DND-41 (cell line): Measurements from ENCODE around the gene ANO8.

Source experiments
- EZH2 ChIP-seq: IDR thresholded peaks from 3 replicates; pipeline ENCODE4 v1.6.1; 2012; ENCODE audit warnings: borderline replicate concordance, low read depth, mild to moderate bottlenecking, moderate library complexity, low read length, inconsistent platforms; ENCODE audit not compliant: severe bottlenecking
- TF ChIP-seq, protein P1 (sequence below): IDR thresholded peaks from 2 replicates; pipeline ENCODE4 v1.5.1; 2012; ENCODE audit warnings: borderline replicate concordance, low read length, moderate library complexity, mild to moderate bottlenecking; ENCODE audit not compliant: poor library complexity, severe bottlenecking; ENCODE audit errors: extremely low read depth

DNA sequence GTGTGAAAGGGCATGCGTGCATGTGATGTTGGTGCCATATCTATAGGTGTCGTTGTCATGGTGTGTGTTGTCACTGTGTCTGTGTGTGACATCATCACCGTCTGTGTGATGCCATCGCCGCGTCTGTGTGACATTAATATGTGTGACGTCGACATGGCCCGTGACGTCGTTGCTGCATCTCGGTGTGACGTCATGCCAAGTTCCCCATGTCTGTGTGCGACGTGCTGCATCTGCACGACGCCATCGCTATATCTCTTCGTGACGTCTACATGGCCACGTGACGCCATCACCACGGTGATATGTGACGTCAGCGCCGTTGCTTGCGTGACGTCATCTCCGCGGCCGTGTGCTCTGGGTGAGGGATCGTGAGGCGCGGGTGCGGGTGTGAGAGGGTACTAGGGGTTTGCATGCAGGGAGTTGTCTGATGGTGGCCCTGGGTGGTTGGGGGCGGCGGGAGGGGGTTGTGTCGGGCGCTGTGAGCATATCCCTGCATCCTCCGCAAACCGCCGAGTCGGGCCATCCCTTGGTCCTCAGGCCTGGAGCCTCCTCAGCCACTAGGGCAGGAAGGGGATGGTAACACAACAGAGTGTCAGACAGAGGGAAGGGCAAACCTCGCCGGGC lies 17.3 kb upstream of the ANO8 start:
- TF ChIP-seq, protein P1, sequence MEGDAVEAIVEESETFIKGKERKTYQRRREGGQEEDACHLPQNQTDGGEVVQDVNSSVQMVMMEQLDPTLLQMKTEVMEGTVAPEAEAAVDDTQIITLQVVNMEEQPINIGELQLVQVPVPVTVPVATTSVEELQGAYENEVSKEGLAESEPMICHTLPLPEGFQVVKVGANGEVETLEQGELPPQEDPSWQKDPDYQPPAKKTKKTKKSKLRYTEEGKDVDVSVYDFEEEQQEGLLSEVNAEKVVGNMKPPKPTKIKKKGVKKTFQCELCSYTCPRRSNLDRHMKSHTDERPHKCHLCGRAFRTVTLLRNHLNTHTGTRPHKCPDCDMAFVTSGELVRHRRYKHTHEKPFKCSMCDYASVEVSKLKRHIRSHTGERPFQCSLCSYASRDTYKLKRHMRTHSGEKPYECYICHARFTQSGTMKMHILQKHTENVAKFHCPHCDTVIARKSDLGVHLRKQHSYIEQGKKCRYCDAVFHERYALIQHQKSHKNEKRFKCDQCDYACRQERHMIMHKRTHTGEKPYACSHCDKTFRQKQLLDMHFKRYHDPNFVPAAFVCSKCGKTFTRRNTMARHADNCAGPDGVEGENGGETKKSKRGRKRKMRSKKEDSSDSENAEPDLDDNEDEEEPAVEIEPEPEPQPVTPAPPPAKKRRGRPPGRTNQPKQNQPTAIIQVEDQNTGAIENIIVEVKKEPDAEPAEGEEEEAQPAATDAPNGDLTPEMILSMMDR: no peak
- TF ChIP-seq EZH2: no peak
